Measurements from ENCODE around the gene LAGE3.
"Not testable (repeated sequence)": the region's sequence is repeated elsewhere in the genome, so short reads cannot be mapped to it uniquely, and the experiment has no call there.

Gene LAGE3

DNA sequence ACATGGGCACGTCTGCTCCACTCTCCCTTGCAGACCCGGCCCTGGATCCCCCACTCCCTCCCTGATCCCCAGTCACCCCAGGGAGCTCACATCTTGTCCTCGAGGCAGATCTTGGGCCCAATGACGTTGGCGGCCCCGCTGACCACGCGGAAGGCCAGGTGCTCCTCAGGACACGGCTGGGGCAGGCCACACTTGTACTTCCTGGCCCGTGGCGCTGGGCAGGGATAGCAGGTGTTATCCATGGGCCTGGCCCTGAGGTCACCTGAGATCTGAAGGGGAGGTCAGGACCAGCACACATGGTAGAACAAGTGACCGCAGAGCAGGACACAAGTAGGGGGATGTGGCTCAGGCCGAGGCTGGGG, 29.3 kb upstream of the LAGE3 start:
- TF ChIP-seq, protein P1, sequence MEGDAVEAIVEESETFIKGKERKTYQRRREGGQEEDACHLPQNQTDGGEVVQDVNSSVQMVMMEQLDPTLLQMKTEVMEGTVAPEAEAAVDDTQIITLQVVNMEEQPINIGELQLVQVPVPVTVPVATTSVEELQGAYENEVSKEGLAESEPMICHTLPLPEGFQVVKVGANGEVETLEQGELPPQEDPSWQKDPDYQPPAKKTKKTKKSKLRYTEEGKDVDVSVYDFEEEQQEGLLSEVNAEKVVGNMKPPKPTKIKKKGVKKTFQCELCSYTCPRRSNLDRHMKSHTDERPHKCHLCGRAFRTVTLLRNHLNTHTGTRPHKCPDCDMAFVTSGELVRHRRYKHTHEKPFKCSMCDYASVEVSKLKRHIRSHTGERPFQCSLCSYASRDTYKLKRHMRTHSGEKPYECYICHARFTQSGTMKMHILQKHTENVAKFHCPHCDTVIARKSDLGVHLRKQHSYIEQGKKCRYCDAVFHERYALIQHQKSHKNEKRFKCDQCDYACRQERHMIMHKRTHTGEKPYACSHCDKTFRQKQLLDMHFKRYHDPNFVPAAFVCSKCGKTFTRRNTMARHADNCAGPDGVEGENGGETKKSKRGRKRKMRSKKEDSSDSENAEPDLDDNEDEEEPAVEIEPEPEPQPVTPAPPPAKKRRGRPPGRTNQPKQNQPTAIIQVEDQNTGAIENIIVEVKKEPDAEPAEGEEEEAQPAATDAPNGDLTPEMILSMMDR (IDR thresholded peaks at IDR 0.05; ENCODE audit: borderline replicate concordance, insufficient read depth, low read depth, low read length), result no peak

DNA sequence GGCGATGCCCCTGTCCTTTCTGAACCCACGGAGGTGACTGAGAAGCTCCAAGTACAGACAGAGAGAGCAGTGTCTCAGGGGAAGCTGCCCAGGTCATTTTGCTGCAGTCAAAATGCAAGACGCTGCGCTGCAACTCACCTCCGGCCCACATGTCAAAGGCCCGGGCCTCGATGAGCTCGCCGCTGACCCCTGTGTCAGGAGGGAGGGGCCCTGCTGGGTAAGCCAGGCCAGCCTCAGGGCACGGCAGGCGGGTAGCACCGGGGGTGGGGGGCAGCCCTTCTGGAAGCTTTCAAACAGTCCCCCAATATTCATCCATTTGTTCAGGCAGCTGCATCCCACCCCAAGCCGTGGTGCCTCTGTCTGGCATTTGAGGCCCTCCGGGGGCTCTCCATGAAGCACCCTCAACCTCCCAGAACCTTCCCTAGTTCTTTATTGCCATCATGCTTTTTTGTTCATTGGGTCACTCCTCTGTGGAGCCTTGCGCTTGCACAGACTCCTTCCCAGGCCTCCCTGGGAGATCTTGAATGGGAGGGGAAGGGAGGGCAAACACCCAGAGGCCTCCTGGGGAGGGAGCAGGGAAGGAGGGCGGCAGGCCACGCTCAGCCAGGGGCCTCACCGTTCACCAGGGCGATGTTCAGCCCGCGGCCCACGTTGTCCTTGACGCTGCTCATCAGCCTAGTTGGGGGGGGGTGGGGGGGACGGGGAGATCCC, 28.7 kb upstream of the LAGE3 start:
- no peak overlapping the region for H3K4me3 ChIP-seq (ENCODE audit: low read depth, low read length)
- TF ChIP-seq, protein P1 (IDR thresholded peaks at IDR 0.05; ENCODE audit: borderline replicate concordance, insufficient read depth, low read depth, low read length), result no peak

More for the DNA sequence above, 29.3 kb upstream of the LAGE3 start:
- H3K4me3 ChIP-seq (ENCODE audit: low read depth, low read length), result no peak overlapping the region

DNA sequence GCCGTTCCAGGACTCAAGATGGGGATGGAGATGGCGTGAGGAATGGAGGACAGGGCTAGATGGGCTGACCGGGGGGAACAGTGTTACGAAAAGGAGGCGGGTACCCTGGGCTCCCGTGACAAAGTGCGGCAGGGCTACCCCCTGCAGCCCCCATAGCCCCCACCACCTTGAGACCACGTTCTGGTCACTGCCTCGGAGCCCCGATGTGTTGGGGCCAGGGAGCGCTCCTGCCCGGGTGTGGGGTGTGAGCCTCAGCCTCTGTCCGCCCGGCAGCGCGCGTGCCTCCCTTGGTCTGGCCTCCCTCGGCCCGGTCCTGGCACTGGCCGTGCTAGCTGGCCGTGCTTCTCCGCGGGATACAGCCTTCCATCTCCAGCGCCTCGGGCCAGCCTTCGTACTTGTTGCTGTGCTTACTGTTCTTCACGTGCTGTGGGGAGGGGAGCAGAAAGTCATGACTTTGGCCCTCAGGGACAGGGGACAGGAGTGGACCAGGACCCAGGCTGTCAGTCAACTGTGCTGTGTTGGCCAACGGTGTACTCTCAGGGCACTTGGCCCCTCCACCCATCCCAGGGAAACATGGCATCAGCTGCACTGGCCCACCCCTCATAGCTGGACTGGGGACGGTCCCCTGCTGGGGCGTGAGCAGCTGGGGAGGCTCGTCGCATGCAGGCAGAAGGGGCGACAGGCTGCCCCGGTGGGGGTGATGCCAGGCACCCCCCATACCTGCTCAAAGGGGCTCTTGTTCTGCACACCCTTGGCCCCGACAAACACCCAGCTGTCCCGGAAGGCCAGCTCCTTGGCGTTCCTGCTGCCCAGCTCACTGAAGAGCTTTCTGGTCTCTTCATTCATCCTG, 27.6 kb upstream of the LAGE3 start:
- no peak overlapping the region for H3K4me3 ChIP-seq (ENCODE audit: low read depth, low read length)
- TF ChIP-seq, protein P1 (IDR thresholded peaks at IDR 0.05; ENCODE audit: borderline replicate concordance, insufficient read depth, low read depth, low read length), result no peak

DNA sequence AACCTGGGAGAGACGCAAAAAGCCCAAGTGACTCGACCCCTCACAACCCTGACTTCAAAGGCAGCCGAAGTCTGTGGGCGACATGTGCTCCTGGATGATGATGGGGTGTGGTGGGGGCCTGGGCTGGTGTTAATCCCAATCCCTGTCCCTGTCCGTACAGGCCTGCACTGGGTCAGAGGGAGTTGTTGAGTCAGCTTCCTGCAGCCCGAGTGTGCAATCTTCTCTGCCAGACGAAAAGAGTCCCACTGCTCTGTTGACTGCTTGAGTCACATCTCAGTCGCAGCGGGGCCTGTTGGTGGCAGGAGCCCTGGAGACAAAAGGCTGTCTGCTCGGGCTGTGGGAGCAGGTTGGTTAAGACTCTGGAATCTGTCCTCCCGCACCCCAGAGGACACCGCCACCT, 26.7 kb upstream of the LAGE3 start:
- no peak overlapping the region for H3K4me3 ChIP-seq (ENCODE audit: low read depth, low read length)
- TF ChIP-seq, protein P1 (IDR thresholded peaks at IDR 0.05; ENCODE audit: borderline replicate concordance, insufficient read depth, low read depth, low read length), result no peak

DNA sequence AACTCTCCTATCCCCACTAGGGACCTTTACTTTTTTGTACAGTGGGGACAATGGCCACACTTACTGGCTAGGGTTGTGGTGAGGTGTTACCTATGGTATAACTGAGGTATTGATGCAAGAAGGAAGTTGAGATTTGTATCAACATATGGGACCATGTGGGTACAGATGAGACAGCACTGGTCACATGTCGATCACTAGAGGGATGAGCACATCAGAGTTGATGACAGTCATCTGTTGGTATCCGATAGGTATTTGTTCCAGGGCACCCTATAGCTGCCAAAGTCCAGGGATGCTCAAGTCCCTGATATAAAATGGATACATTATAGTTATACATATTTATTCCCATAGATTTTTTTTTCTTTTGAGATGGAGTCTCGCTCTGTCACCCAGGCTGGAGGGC, 23.9 kb upstream of the LAGE3 start:
- TF ChIP-seq, protein P1 (IDR thresholded peaks at IDR 0.05; ENCODE audit: borderline replicate concordance, insufficient read depth, low read depth, low read length), result no peak
- no peak overlapping the region for H3K4me3 ChIP-seq (ENCODE audit: low read depth, low read length)

DNA sequence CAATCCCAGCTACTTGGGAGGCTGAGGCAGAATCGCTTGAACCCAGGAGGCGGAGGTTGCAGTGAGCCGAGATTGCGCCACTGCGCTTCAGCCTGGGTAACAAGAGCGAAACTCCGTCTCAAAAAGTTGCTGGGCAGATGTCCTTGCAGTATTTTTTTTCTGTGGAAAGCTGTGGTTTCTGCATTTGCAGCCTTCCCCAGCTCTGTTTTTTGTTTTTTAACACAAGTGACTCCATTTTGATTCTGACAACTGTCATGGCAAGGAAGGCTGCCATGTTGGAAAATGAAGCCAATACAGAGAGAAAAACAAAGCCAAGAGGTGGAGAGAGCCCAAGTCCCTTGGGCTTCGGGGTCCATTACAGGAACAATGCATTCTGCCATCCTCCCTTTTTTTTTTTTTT, 23.0 kb upstream of the LAGE3 start:
- TF ChIP-seq, protein P1 (IDR thresholded peaks at IDR 0.05; ENCODE audit: borderline replicate concordance, insufficient read depth, low read depth, low read length), result no peak
- no peak overlapping the region for H3K4me3 ChIP-seq (ENCODE audit: low read depth, low read length)

DNA sequence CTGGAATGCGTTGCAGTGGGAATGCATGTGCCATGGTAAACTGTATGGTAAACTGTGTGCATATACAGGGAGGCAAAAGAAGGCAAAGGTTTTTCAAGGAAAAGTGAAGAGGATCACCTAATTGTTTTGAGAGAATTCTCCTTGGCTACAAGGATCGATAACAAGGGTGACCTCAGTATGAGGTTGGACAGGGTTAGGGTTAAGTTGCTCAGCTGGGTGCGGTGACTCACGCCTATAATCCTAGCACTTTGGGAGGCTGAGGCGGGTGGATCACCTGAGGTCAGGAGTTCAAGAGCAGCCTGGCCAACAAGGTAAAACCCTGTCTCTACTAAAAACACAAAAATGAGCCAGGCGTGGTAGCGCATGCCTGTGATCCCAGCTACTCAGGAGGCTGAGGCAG, 22.3 kb upstream of the LAGE3 start:
- H3K4me3 ChIP-seq (ENCODE audit: low read depth, low read length), result not testable (repeated sequence)

DNA sequence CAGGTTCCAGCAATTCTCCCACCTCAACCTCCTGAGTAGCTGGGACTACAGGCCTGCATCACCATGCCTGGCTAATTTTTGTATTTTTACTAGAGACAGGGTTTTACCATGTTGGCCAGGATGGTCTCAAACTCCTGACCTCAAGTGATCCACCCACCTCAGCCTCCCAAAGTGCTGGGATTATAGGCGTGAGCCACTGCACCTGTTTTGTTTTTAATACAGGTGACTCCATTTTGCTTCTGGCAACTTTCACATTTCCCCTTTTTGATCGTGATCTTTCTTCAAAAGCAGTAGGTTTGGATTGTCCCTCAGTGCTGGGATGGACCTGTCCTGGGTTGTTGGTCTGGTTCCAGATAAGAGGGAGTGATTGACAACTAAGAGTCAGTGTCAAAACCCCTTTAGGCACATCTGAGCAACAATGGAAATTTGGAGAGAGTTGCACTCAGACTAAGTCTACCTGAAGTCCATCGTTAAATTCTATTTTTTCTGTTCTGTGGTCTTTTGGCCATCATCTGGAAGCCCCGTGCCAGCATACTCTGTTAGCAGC, 17.6 kb upstream of the LAGE3 start:
- H3K4me3 ChIP-seq (ENCODE audit: low read depth, low read length), result not testable (repeated sequence)
